CD4-positive, alpha-beta T cell treated with Interleukin-2 at 100 ng/mL for 4 hours (primary cell): ENCODE results near the gene SLC29A3.

Source experiments
- DNase-seq: peaks from one replicate; pipeline ENCODE4 v3.0.0-alpha.2; 2020; ENCODE audit warnings: low spot score

SLC29A3 gene

DNA sequence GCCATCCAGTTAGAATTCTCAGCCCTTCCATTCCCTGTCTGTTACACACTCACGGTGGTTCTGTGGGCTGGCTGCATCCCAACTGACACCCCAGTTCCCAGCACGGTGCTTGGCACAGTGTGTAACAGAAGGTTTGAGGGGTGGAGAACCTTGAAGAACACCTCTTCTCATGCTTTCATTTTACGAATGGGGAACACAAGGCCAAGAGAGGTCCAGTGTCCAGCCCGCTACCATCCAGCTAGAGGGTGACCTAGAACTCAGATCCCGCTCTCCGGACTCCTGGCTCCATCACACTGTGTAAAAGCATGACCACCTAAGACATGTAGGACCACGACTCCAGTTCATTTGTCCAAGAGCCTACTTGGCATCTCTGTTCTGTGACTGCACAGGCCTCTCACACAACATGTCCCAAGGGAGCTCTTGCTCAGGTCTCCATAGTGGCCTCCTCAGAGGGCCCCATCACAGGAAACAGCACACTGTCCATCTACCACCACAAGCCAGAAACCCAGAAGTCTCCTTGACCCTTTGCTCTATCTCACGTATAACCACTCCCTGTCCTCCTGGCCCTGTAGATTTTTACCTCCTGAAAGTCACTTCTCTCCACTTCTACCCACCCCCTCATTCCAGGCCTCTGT is 74.9 kb downstream of the SLC29A3 start:
- DNase-seq: no peak

GRCh38 chr10:71394926-71395562 is 76.0 kb downstream of the SLC29A3 start:
- no peak for DNase-seq

DNA sequence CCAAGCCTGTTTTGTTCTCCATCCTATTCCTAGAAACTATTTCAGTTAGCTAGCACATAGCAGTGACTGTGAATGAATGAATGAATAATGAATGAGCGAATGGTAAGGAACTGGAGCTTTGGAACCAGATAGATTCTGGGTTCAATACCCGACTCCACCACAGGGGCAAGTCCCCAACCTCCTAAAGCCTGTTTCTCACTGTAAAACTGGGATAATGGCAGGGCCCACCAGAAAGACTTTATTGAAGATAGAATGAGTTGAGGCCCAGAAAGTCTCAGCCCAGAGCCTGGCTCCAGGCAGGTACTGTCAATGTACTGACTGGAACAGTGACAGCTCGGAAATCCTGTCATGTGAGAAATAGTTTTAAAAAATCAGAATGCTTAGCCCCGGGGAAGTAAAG is 76.6 kb downstream of the SLC29A3 start:
- DNase-seq: no peak

GRCh38 chr10:71396084-71396710 is 77.1 kb downstream of the SLC29A3 start:
- peak; percentile 17 for DNase-seq

- DNase-seq: no peak
Observed at GRCh38 chr10:71396711-71397295, 77.7 kb downstream of the SLC29A3 start, which contains the start of gene CDH23. Gene CDH23 (plus strand): TSS chr10:71396920. CDS start chr10:71439832, 42,912 bp downstream.

- no peak for DNase-seq
Observed at GRCh38 chr10:71397296-71398212, 78.5 kb downstream of the SLC29A3 start.

GRCh38 chr10:71398976-71399375 is 79.9 kb downstream of the SLC29A3 start:
- DNase-seq: no peak

- DNase-seq: no peak
Observed at GRCh38 chr10:71399946-71400345, 80.9 kb downstream of the SLC29A3 start.

- DNase-seq: no peak
Observed at GRCh38 chr10:71401056-71401455, 82.0 kb downstream of the SLC29A3 start.

DNA sequence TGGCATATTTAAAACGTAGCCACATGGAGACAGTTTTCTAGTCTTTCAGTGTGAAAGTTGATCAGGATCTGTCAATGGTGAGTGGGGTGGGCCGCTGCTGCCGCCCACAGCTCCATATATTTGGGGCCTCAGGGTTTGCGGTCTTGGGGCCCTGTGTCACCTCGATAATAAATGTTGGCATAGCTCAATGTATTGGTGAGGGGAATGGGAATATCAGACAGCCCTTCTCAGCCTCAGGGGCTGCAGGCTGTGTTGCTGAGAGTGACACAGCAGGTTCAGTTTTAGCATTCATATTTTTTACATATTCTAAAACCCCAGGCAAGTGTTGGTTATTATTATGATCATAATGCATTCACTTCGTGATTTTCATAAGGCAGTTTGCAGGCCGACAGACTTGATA is 82.9 kb downstream of the SLC29A3 start:
- DNase-seq: no peak

GRCh38 chr10:71404503-71405295 is 85.6 kb downstream of the SLC29A3 start:
- no peak for DNase-seq

- no peak for DNase-seq
Observed at GRCh38 chr10:71406878-71407277, 87.8 kb downstream of the SLC29A3 start.

DNA sequence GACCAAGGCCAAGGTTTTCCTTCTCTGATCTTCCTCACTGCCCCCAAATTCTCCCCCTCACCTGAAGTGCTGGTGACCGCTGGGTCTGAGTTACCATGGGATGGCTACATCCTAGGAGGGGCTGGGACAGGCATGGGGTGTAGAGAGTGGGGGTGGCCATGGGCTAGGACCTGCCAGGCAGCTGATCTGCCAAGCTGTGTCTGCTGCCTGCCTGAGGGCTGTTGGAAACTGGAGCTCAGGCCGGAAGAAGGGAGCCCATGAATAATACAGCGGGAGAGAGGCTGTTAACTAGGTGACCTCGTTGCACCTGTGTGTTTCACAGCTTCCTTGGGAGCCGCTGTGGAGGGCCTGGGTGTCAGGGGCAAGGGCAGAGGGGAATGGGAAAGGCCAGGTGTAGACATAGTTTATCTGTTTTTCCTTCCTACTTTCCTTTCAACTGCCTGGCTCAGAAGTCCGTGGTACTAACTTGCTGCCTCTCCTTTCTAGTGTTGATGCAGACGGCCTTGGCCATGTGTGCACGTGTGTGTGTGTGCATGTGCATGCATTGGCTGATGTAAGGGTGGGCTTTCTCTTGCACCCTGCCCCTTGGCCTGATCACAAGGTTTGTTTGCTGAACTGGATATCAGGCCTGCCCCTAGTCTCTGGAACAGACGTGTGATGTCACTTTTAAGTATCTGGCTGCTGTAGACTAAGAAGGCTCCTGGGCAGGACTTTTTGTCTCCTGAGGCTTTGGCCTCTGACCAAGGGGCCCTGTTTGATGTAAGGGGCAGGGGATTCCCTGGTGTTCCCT is 89.6 kb downstream of the SLC29A3 start:
- DNase-seq: no peak

GRCh38 chr10:71409516-71410104 is 90.6 kb downstream of the SLC29A3 start:
- no peak for DNase-seq
